B cell (primary cell): ENCODE data around the gene PRUNE2. TPM values are rescaled to one million over a fixed set of nuclear protein-coding genes. Genes with fewer than 3 reads are reported as not detected.
"Not testable (repeated sequence)": the region's sequence is repeated elsewhere in the genome, so short reads cannot be mapped to it uniquely, and the experiment has no call there.

Experiments used
- ATAC-seq: fragments of 200-7000 bp; cut with Tn5 transposase; one replicate; pipeline ENCODE4 v1.10.0; 2021; ENCODE audit warnings: low read depth, mild to moderate bottlenecking, moderate number of reproducible peaks, moderate library complexity
- CTCF ChIA-PET: fragments of 350-600 bp; sonication (Branson Sonifier 250); formaldehyde crosslinking; loops from one replicate; lab custom pipeline; 2021; ENCODE audit warnings: antibody characterized with exemption, inconsistent platforms; lab: Charles Lee
- POLR2A ChIA-PET: fragments of 350-600 bp; sonication (Branson Sonifier 250); formaldehyde crosslinking; loops from one replicate; lab custom pipeline; 2021; ENCODE audit warnings: antibody characterized with exemption; lab: Charles Lee
- DNase-seq: peaks from one replicate; pipeline ENCODE4 v3.0.0; 2013
- H2AFZ ChIP-seq: 2 replicates; pipeline ENCODE4 v1.6.1; 2012; ENCODE audit warnings: mild to moderate bottlenecking, low read depth, low read length; ENCODE audit not compliant: insufficient read depth, poor library complexity, severe bottlenecking
- H3K27ac ChIP-seq, 2 donors: 1 replicate in 1 of 2; 2 replicates in 1 of 2; pipeline ENCODE4 v1.5.1; 2012 to 2013; ENCODE audit warnings: low read length in 2 of 2, mild to moderate bottlenecking in 2 of 2, moderate library complexity in 1 of 2
- H3K27me3 ChIP-seq, 4 experiments: fragments of 200-600 bp in 1 of 4; sonication (generic) in 1 of 4; replicated peaks in 1 of 4; 1 replicate in 2 of 4; 2 replicates in 2 of 4; pipeline versions ENCODE4 v1.6.1 to v1.7.0; 2013 to 2016; ENCODE audit warnings: low read length in 3 of 4, mild to moderate bottlenecking in 2 of 4, mixed read lengths in 1 of 4, moderate library complexity in 1 of 4; ENCODE audit not compliant: insufficient read depth in 4 of 4, control insufficient read depth in 3 of 4; ENCODE audit errors: control extremely low read depth in 1 of 4
- H3K36me3 ChIP-seq, 2 experiments: replicated peaks in 1 of 2; 1 replicate in 1 of 2; 2 replicates in 1 of 2; pipeline versions ENCODE4 v1.6.1 to v1.7.1; 2013; ENCODE audit warnings: low read length in 1 of 2; ENCODE audit not compliant: insufficient read depth in 2 of 2, control insufficient read depth in 1 of 2; ENCODE audit errors: control extremely low read depth in 1 of 2, extremely low read depth in 1 of 2
- H3K4me1 ChIP-seq, 2 donors: fragments of 200-600 bp in 1 of 2; sonication (generic) in 1 of 2; 1 replicate in 1 of 2; 2 replicates in 1 of 2; pipeline versions ENCODE4 v1.5.1 to v1.6.1; 2013 to 2017; ENCODE audit warnings: low read length in 2 of 2; ENCODE audit not compliant: control insufficient read depth in 2 of 2, insufficient read depth in 2 of 2
- H3K4me2 ChIP-seq: replicated peaks from 2 replicates; pipeline ENCODE3; 2012; ENCODE audit warnings: mild to moderate bottlenecking, low read depth, low read length; ENCODE audit not compliant: poor library complexity, severe bottlenecking
- H3K4me3 ChIP-seq, 5 experiments: fragments of 200-600 bp in 1 of 5; sonication (generic) in 1 of 5; 1 replicate in 3 of 5; 2 replicates in 2 of 5; pipeline versions ENCODE4 v1.5.1 to v1.7.0; 2011 to 2016; ENCODE audit warnings: low read length in 4 of 5, mild to moderate bottlenecking in 4 of 5, low read depth in 2 of 5, control low read depth in 1 of 5, moderate library complexity in 1 of 5; ENCODE audit not compliant: insufficient read depth in 1 of 5; ENCODE audit errors: control extremely low read depth in 1 of 5, extremely low read depth in 1 of 5
- H3K79me2 ChIP-seq: fragments of 200-600 bp; sonication (generic); one replicate; pipeline ENCODE4 v1.6.0; 2016; ENCODE audit warnings: low read length; ENCODE audit not compliant: control insufficient read depth, insufficient read depth
- H3K9ac ChIP-seq: fragments of 200-600 bp; sonication (generic); 2 replicates; pipeline ENCODE4 v1.6.1; 2017; ENCODE audit warnings: mild to moderate bottlenecking, low read length, moderate library complexity
- H3K9me3 ChIP-seq, 3 donors: one replicate each; pipeline versions ENCODE4 v1.6.1 to v1.7.1; 2013; ENCODE audit warnings: low read length in 2 of 3; ENCODE audit not compliant: control insufficient read depth in 2 of 3, insufficient read depth in 1 of 3; ENCODE audit errors: control extremely low read depth in 1 of 3
- H4K20me1 ChIP-seq: 2 replicates; pipeline ENCODE4 v1.6.0; 2012; ENCODE audit warnings: mild to moderate bottlenecking, low read length; ENCODE audit not compliant: insufficient read depth, control insufficient read depth, poor library complexity, severe bottlenecking
- H3K27ac Mint-ChIP-seq: one replicate; pipeline ENCODE4 v1.8.0; 2021; ENCODE audit warnings: mixed read lengths
- H3K27me3 Mint-ChIP-seq: one replicate; pipeline ENCODE4 v1.8.0; 2021; ENCODE audit warnings: mixed read lengths
- H3K4me1 Mint-ChIP-seq: one replicate; pipeline ENCODE4 v1.8.0; 2021; ENCODE audit warnings: mixed read lengths
- H3K4me3 Mint-ChIP-seq: one replicate; pipeline ENCODE4 v1.8.0; 2021; ENCODE audit warnings: mixed read lengths
- H3K9me3 Mint-ChIP-seq: one replicate; pipeline ENCODE4 v1.8.0; 2022; ENCODE audit warnings: mixed read lengths; ENCODE audit not compliant: insufficient read depth
- EZH2 ChIP-seq: IDR thresholded peaks from 2 replicates; pipeline ENCODE4 v1.6.1; 2012; ENCODE audit warnings: borderline replicate concordance, low read depth, mild to moderate bottlenecking, moderate library complexity, low read length; ENCODE audit not compliant: insufficient read depth, poor library complexity, severe bottlenecking
- WGBS: methylation state at CpG from one replicate; pipeline ENCODE4 v1.1.5; 2013; ENCODE audit warnings: missing lambda C conversion rate; ENCODE audit not compliant: insufficient coverage; 5-methylcytosine and 5-hydroxymethylcytosine counted together
- intact Hi-C: fragments of 100-400 bp; cut with micrococcal nuclease; formaldehyde crosslinking; loops from one replicate; pipeline ENCODE4 v1.10.0; 2022
- polyA plus RNA-seq: library from polyadenylated mRNA; depleted of rRNA; stranded (reverse); fragments of >200 nt; gene quantifications from 2 replicates; pipeline ENCODE4 v1.2.3, GENCODE V29; 2012
- total RNA-seq, 2 donors: library from RNA; stranded (reverse); fragments of 120-200 nt in 1 of 2; gene quantifications; 1 replicate in 1 of 2; 2 replicates in 1 of 2; pipeline versions ENCODE4 v1.2.3 to v1.2.4, GENCODE V29; 2013 to 2022
- TF ChIP-seq, protein P1 (sequence below): fragments of 200-600 bp; IDR thresholded peaks from one replicate; pipeline ENCODE4 v1.8.0; 2022; ENCODE audit warnings: antibody characterized with exemption, mild to moderate bottlenecking

Gene PRUNE2
- total and polyA plus RNA-seq, 2 donors (not counting 1 experiment from before 2014, with no cell fraction given), result 0.12 TPM; not detected in 1

DNA sequence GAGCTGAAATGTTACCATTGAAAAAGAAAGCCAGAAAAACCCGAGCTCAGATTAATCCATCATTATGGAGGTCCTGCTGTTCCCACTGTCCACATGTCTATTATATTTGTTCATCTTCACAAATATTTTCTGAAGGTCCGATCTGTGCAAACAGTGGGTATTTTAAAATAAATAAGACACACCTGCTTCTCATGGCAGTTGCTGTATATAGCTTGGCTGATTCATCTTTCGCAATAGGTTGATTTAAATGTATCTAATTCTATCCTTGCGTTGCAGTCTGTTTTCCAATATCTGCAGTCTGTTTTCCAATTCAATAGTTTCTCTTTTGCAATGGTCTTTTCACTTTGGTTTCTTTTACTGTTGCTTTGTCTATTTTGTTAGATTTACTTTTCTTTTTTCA is 229.1 kb downstream of the PRUNE2 start:
- Mint-ChIP-seq H3K27ac (no peak overlapping the region), H3K4me3 (no peak overlapping the region), H3K9me3 (peaks cover 3% of the 10 kb centered on the region), H3K4me1 (no peaks in the 10 kb centered on the region), H3K27me3 (peaks cover 3% of the 10 kb centered on the region)
- H4K20me1 ChIP-seq, result no peaks in the 10 kb centered on the region
- no peak overlapping the region for H3K4me3 ChIP-seq
- no peak overlapping the region for H3K27ac ChIP-seq
- ATAC-seq (no peak), DNase-seq (no peak)
- H3K27me3 ChIP-seq, result no peaks in the 10 kb centered on the region
- H3K79me2 ChIP-seq, result no peaks in the 10 kb centered on the region
- CTCF ChIA-PET, result no interaction called here
- H2AFZ ChIP-seq, result no peak overlapping the region
- POLR2A ChIA-PET, result no interaction called here
- intact Hi-C loops, result no loop called here
- TF ChIP-seq, protein P1, sequence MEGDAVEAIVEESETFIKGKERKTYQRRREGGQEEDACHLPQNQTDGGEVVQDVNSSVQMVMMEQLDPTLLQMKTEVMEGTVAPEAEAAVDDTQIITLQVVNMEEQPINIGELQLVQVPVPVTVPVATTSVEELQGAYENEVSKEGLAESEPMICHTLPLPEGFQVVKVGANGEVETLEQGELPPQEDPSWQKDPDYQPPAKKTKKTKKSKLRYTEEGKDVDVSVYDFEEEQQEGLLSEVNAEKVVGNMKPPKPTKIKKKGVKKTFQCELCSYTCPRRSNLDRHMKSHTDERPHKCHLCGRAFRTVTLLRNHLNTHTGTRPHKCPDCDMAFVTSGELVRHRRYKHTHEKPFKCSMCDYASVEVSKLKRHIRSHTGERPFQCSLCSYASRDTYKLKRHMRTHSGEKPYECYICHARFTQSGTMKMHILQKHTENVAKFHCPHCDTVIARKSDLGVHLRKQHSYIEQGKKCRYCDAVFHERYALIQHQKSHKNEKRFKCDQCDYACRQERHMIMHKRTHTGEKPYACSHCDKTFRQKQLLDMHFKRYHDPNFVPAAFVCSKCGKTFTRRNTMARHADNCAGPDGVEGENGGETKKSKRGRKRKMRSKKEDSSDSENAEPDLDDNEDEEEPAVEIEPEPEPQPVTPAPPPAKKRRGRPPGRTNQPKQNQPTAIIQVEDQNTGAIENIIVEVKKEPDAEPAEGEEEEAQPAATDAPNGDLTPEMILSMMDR, result no peak
- no peak for TF ChIP-seq EZH2
- no CpG with 5 or more reads among the region's 4 CpGs for WGBS
- no peak overlapping the region for H3K4me2 ChIP-seq
- H3K36me3 ChIP-seq, result no peaks in the 10 kb centered on the region
- H3K9ac ChIP-seq, result no peak overlapping the region
- no peaks in the 10 kb centered on the region for H3K4me1 ChIP-seq
- H3K9me3 ChIP-seq, result peaks cover 0 to 2% (median 0%) of the 10 kb centered on the region in 3 donors

DNA sequence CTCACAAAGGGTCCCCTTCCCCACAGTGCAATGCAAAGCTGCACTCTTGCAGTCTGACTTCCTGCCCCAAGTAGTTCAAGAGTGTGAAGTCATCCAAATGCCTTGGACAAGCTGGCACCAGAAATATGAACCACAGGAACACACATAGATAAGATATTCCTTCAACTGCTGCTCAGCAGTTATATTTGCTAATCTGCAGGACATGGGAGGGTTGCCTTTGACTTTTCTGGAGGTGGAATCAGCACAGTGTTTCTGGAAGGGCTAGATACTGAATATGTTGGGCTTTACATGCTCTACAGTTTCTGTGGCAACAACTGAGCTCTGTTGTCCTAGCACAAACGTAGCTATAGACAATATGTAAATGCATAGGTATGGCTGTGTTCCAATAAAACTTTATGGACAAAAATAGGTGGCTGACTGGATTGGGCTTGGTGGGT is 238.4 kb downstream of the PRUNE2 start:
- peaks cover 0 to 3% (median 0%) of the 10 kb centered on the region in 3 donors for H3K9me3 ChIP-seq
- no peak overlapping the region for H3K9ac ChIP-seq
- peaks cover 12% of the 10 kb centered on the region for H3K27me3 Mint-ChIP-seq
- H3K27me3 ChIP-seq, result no peaks in the 10 kb centered on the region
- no peaks in the 10 kb centered on the region for H3K79me2 ChIP-seq
- DNase-seq, result no peak
- H3K27ac Mint-ChIP-seq, result no peak overlapping the region
- no peak for ATAC-seq
- intact Hi-C loops, result loop anchor here (5.0 kb wide), 1 partner anchor 320 kb away; no protein-coding TSS in a partner anchor
- WGBS, result no CpG with 5 or more reads among the region's 1 CpG
- ChIA-PET CTCF (interaction anchor here (0.8 to 1.1 kb wide), 3 partner anchors 9 to 320 kb away, joined by 3 to 4 read pairs (median 3); no protein-coding TSS in a partner anchor), POLR2A (no interaction called here)
- no peak overlapping the region for H3K4me3 ChIP-seq
- no peaks in the 10 kb centered on the region for H3K4me1 Mint-ChIP-seq
- no peaks in the 10 kb centered on the region for H4K20me1 ChIP-seq
- no peak overlapping the region for H3K4me3 Mint-ChIP-seq
- no peak overlapping the region for H2AFZ ChIP-seq
- H3K4me2 ChIP-seq, result no peak overlapping the region
- H3K4me1 ChIP-seq, result no peaks in the 10 kb centered on the region
- H3K9me3 Mint-ChIP-seq, result no peaks in the 10 kb centered on the region
- no peak overlapping the region for H3K27ac ChIP-seq
- TF ChIP-seq, protein P1, result no peak
- TF ChIP-seq EZH2, result no peak
- no peaks in the 10 kb centered on the region for H3K36me3 ChIP-seq

DNA sequence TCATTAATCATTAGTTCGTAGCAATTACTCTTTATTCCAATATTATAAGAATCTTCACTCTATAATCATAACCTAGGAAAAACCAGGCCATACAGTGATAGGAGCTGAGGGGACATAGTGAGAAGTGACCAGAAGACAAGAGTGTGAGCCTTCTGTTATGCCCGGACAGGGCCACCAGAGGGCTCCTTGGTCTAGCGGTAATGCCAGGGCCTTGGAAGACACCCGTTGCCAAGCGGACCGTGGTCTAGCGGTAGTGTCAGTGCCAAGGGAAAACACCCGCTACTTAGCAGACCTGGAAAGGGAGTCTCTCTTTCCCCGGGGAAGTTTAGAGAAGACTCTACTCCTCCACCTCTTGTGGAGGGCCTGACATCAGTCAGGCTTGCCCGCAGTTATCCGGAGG is 239.9 kb downstream of the PRUNE2 start:
- not testable (repeated sequence) for H3K4me1 ChIP-seq

More for the DNA sequence above, 239.9 kb downstream of the PRUNE2 start:
- intact Hi-C loops, result loop anchor here (5.0 kb wide), 1 partner anchor 321 kb away; no protein-coding TSS in a partner anchor
- peaks cover 12% of the 10 kb centered on the region for H3K27me3 Mint-ChIP-seq
- H2AFZ ChIP-seq, H3K79me2 ChIP-seq, ATAC-seq, H3K9me3 ChIP-seq, H3K27ac Mint-ChIP-seq, POLR2A ChIA-PET, H3K27me3 ChIP-seq, H4K20me1 ChIP-seq, H3K36me3 ChIP-seq, CTCF ChIA-PET, H3K4me2 ChIP-seq, H3K9me3 Mint-ChIP-seq, H3K4me3 ChIP-seq, H3K27ac ChIP-seq, H3K4me3 Mint-ChIP-seq, DNase-seq, H3K9ac ChIP-seq, H3K4me1 Mint-ChIP-seq: not testable (repeated sequence)
- 71% methylated on average over 5 of the region's 11 CpGs for WGBS
